Measurements from ENCODE around the gene CLDN6. TPM values are rescaled to one million over a fixed set of nuclear protein-coding genes. Genes with fewer than 3 reads are reported as not detected.

Gene CLDN6
- total RNA-seq, 1 donor from 2014 or later = not detected

DNA sequence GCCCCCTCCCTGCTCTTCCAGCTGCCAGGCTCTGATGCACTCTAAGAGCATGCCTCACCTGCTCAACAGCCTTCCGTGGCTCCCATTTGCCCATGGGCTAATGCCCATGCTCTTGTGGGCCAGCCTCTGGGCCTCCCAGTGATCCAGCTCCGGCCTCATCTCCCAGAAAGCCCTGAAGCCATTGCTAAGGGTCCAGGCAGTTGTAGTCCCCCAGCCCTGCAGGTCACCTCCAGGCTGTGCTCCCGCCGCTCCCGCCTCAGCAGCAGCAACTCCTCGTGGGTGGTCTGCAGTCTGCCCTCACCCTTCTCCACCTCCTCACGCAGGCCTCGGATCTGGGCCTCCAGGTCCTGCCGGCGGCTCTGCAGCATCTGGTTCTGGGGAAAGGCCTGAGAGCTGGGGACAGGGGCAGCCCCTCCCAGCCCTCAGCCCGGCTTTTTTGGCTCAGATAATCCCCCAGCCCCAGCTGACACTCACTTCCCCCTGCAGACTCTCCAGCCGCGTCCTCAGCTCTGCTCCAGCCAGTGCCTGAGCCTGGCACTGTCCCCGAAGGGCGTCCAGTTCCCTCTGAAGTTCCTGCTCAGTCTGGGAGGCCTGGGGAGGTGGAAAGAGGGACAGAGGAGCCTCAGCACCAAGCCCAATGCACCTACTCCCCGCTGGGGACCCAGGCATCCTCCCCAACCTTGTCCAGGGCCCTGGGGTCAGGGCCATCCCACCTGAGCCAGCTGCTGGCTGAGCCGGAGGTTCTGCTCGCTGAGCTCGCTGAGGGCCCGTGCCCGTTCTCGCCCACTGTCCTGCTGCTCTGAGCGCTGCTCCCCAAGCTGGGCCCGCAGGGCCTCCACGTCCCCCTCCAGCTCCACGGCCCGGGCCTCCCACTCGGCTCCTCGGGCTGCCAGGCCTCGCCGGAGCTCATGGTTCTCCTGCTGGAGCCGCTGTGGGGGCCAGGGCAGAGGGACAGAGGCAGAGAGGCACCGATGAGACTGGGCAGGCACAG lies 12.5 kb upstream of the CLDN6 start:
- H3K9me3 Mint-ChIP-seq = no peaks in the 10 kb centered on the region
- intact Hi-C loops (cut with micrococcal nuclease) = loop anchor here (2.0 to 5.0 kb wide), 2 partner anchors 14 to 137 kb away; no protein-coding TSS in a partner anchor

DNA sequence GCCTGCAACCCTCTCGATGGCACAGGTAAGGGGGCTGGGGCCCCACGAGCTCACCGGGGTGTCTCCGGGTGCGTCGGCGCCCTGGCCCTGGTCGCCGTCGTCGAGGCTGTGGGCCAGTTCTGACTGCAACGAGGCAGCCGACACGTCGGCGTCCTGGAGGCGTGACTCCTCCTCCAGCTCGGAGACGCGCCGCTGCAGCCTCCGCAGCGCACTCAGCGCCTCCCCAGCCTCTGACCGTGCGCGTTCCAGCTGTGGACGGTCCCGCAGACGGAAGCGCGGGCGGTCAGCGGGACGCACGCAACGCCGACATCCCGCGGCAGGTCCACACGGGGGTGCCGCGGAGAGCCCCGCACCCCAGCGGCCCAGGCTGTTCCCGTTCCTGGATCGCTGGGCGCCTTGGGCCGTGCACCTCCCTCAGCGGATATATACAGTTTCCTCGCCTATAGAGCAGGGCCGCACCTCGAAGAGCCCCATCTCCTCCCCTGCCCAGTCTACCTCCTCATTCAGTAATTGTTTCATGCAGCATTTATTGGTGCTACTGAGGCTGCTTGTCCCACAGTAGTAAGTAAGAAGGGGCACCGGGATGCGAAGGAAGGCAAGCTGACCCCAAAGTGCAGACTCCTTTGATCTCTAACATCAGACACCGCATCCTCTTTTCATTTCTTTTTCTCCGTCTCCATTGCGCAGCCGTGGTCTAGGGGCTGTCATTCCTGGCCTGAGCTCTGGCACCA lies 11.7 kb upstream of the CLDN6 start:
- Mint-ChIP-seq H3K4me3 (ENCODE audit: low read depth) (peak overlapping the region; percentile 66), H3K4me1 (ENCODE audit: low read depth) (peaks cover 23% of the 10 kb centered on the region), H3K27ac (peak overlapping the region; percentile 49), H3K9me3 (no peaks in the 10 kb centered on the region), H3K36me3 (ENCODE audit: low read depth) (peaks cover 25% of the 10 kb centered on the region), H3K27me3 (ENCODE audit: low read depth) (peaks cover 27% of the 10 kb centered on the region)
- intact Hi-C loops (cut with micrococcal nuclease) = loop anchor here (2.0 to 10.0 kb wide), 3 partner anchors 15 to 138 kb away; no protein-coding TSS in a partner anchor
- peak; percentile 52 for DNase-seq (ENCODE audit: low spot score)

More for the DNA sequence above, 12.5 kb upstream of the CLDN6 start:
- H3K36me3 Mint-ChIP-seq (ENCODE audit: low read depth) = peaks cover 22% of the 10 kb centered on the region
- H3K27me3 Mint-ChIP-seq (ENCODE audit: low read depth) = peaks cover 35% of the 10 kb centered on the region
- DNase-seq (ENCODE audit: low spot score) = no peak
- peak overlapping the region; percentile 40 for H3K4me3 Mint-ChIP-seq (ENCODE audit: low read depth)
- H3K27ac Mint-ChIP-seq = no peak overlapping the region
- H3K4me1 Mint-ChIP-seq (ENCODE audit: low read depth) = peaks cover 21% of the 10 kb centered on the region

DNA sequence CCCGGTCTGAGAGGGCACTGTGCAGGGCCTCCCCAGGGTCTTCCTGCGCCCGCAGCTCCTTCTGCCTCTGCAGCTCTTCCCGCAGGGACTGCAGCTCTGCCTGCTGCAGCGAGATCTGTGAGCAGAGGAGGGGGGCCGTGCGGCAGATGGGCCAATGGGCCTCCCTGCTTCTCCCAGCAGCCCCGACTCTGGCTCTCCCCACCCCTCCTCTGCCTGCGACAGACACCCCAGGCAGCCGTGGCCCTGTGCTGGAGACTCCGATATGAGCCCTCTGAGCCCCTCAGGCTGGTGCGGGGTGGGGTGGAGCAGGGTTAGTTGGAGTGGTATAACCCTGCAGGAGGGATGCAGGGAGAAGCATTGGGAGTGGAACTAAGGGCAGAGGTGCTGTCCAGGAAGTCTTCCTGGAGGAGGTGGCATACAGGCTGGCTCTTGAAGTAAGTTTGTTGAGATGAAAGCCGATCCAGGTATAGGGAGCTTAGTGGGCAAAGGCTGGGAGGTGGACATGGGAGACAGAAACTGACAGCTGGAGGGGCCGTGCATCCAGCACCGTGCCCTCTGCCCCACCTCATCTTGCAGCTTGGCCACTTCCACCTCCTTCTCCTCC lies 10.8 kb upstream of the CLDN6 start:
- Mint-ChIP-seq H3K4me3 (ENCODE audit: low read depth) (peak overlapping the region; percentile 66), H3K9me3 (no peaks in the 10 kb centered on the region), H3K27ac (no peak overlapping the region), H3K36me3 (ENCODE audit: low read depth) (peaks cover 28% of the 10 kb centered on the region), H3K4me1 (ENCODE audit: low read depth) (peaks cover 25% of the 10 kb centered on the region), H3K27me3 (ENCODE audit: low read depth) (peaks cover 23% of the 10 kb centered on the region)
- no peak for DNase-seq (ENCODE audit: low spot score)
- intact Hi-C loops (cut with micrococcal nuclease) = loop anchor here (10.0 kb wide), 1 partner anchor 96 kb away; no protein-coding TSS in a partner anchor

DNA sequence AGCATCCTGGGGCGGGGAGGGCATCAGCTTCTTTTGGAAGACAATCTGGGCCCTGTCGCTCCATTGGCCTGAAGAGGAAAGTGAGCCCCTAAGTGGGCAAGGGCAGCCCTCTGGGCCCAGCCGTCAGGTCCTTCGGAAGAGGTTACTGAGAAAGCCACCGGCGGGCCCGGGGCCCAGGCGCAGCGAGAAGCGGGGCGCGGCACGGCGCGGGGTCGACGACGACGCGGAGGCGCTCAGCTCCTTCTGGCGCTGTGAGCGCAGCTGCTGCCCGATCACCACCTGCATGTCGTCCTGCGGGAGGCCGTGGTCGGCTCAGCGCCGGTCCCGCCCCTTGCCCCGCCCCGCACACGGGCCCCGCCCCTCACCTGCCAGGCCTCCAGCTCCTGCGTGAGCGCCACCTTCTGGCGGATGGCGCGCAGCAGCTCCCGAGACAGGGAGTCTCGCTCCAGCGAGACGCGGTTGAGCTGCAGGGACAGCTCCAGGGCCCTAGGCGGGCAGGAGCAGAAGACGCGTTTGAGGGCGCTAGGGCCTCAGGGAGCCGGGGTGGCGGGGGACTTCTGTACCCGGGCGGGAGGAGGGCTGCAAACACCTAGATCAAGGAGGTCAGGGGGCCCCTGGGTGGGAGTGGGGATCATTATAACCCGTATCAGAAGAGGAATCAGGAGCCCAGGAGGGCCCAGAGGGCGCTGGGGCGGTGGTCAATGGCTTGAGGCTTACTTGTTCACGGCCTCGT lies 10.2 kb upstream of the CLDN6 start:
- DNase-seq (ENCODE audit: low spot score) = peak; percentile 79
- H3K9me3 Mint-ChIP-seq = no peaks in the 10 kb centered on the region
- peaks cover 16% of the 10 kb centered on the region for H3K27me3 Mint-ChIP-seq (ENCODE audit: low read depth)
- H3K36me3 Mint-ChIP-seq (ENCODE audit: low read depth) = peaks cover 28% of the 10 kb centered on the region
- no peak overlapping the region for H3K27ac Mint-ChIP-seq
- H3K4me3 Mint-ChIP-seq (ENCODE audit: low read depth) = peak overlapping the region; percentile 66
- intact Hi-C loops (cut with micrococcal nuclease) = loop anchor here (10.0 kb wide), 1 partner anchor 97 kb away; no protein-coding TSS in a partner anchor
- peaks cover 28% of the 10 kb centered on the region for H3K4me1 Mint-ChIP-seq (ENCODE audit: low read depth)

DNA sequence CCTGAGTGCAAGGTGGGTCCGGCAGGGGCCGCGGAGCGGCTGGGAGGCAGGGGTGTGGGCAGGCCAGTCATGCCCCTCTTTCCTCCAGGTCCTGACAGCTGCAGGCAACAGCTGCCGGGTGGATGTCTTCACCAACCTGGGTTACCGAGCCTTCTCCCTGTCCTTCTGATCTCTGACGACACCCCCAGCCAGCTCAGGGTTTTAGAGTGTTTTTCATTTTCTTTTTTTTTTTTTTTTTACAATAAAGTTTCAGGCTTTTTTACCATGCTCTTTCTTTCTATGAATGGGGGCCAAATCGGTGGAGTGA lies 9.5 kb upstream of the CLDN6 start:
- no peak overlapping the region for H3K27ac Mint-ChIP-seq
- H3K4me3 Mint-ChIP-seq (ENCODE audit: low read depth) = no peak overlapping the region
- peaks cover 32% of the 10 kb centered on the region for H3K4me1 Mint-ChIP-seq (ENCODE audit: low read depth)
- intact Hi-C loops (cut with micrococcal nuclease) = loop anchor here (10.0 kb wide), 1 partner anchor 97 kb away; no protein-coding TSS in a partner anchor
- H3K36me3 Mint-ChIP-seq (ENCODE audit: low read depth) = peaks cover 28% of the 10 kb centered on the region
- no peak for DNase-seq (ENCODE audit: low spot score)
- no peaks in the 10 kb centered on the region for H3K9me3 Mint-ChIP-seq
- peaks cover 10% of the 10 kb centered on the region for H3K27me3 Mint-ChIP-seq (ENCODE audit: low read depth)

DNA sequence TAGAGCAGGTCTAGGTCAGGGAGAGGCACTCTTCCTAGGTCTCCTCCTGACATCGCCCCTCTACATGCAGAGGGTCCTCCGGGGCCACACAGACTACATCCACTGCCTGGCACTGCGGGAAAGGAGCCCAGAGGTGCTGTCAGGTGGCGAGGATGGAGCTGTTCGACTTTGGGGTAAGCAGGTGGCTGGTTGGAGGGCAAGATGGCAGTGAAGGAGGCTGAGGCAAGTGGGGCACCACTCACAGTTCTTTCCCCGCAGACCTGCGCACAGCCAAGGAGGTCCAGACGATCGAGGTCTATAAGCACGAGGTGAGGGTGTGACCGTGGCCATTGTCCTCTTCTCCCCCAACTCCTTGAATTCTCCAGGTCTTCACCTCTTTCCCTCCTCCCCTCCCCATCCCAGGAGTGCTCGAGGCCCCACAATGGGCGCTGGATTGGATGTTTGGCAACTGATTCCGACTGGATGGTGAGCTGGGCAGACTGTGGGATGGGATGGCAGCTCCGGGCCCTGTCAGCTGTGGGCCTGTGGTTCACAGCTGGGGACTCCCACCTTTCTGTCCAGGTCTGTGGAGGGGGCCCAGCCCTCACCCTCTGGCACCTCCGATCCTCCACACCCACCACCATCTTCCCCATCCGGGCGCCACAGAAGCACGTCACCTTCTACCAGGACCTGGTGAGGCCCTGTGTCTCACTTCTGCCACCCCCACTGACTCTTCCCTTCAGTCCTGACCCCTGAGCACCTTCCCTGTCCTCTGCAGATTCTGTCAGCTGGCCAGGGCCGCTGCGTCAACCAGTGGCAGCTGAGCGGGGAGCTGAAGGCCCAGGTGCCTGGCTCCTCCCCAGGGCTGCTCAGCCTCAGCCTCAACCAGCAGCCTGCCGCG lies 8.9 kb upstream of the CLDN6 start:
- H3K9me3 Mint-ChIP-seq = no peaks in the 10 kb centered on the region
- H3K4me3 Mint-ChIP-seq (ENCODE audit: low read depth) = no peak overlapping the region
- H3K4me1 Mint-ChIP-seq (ENCODE audit: low read depth) = peaks cover 38% of the 10 kb centered on the region
- peaks cover 28% of the 10 kb centered on the region for H3K36me3 Mint-ChIP-seq (ENCODE audit: low read depth)
- H3K27ac Mint-ChIP-seq = no peak overlapping the region
- intact Hi-C loops (cut with micrococcal nuclease) = loop anchor here (10.0 kb wide), 1 partner anchor 98 kb away; no protein-coding TSS in a partner anchor
- H3K27me3 Mint-ChIP-seq (ENCODE audit: low read depth) = peaks cover 7% of the 10 kb centered on the region
- DNase-seq (ENCODE audit: low spot score) = no peak

DNA sequence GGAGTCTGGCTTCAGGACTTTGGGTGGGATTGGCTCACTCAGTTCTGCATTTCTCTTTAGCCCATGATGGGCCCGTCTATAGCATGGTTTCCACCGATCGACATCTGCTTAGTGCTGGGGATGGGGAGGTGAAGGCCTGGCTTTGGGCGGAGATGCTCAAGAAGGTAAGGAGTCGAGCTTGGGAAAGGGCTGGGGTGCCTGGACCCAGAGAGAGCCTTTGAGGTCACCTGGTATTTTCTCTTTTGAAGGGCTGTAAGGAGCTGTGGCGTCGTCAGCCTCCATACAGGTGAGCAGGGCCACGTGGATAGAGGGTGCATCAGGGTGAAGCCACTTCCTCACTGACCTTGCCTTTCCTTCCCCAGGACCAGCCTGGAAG lies 8.0 kb upstream of the CLDN6 start:
- no peaks in the 10 kb centered on the region for H3K9me3 Mint-ChIP-seq
- no peak overlapping the region for H3K27ac Mint-ChIP-seq
- peaks cover 45% of the 10 kb centered on the region for H3K4me1 Mint-ChIP-seq (ENCODE audit: low read depth)
- peaks cover 6% of the 10 kb centered on the region for H3K27me3 Mint-ChIP-seq (ENCODE audit: low read depth)
- peaks cover 28% of the 10 kb centered on the region for H3K36me3 Mint-ChIP-seq (ENCODE audit: low read depth)
- intact Hi-C loops (cut with micrococcal nuclease) = loop anchor here (10.0 kb wide), 1 partner anchor 99 kb away; no protein-coding TSS in a partner anchor
- DNase-seq (ENCODE audit: low spot score) = no peak
- no peak overlapping the region for H3K4me3 Mint-ChIP-seq (ENCODE audit: low read depth)

DNA sequence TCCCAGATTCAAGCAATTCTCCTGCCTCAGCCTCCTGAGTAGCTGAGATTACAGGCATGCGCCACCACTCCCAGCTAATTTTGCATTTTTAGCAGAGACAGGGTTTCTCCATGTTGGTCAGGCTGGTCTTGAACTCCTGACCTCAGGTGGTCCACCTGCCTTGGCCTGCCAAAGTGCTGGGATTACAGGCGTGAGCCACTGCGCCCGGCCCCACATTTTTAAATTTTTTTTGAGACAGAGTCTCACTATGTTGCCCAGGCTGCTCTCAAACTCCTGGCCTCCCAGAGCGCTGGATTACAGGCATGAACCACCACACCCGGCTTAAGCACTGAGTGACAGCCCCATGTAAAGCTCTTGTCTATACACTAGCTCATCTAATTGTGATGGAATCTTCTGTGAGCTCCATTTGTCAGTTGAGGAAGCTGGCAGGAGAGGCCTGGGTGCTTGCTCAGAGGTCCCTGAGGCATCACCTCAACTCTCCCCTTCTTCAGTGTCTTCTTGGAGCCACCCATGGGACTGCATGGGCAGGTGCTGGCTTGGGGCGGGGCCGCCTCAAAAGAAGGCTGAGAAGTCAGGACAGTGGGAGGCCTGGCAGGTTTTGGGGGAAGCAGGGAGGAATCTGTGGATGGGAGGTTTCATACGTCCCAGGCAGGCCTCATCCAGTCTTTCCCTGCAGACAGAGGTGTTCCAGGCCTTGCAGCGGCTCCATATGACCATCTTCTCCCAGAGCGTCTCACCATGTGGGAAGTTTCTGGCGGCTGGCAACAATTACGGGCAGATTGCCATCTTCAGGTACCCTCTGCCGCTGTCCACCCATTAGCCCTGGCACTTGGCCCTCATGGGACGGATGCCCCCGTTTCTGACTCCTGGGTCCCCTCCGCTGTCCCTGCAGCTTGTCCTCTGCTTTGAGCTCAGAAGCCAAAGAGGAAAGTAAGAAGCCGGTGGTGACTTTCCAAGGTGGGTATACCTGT lies 7.3 kb upstream of the CLDN6 start:
- Mint-ChIP-seq H3K4me3 (ENCODE audit: low read depth) (peak overlapping the region; percentile 21), H3K27me3 (ENCODE audit: low read depth) (peaks cover 5% of the 10 kb centered on the region), H3K36me3 (ENCODE audit: low read depth) (peaks cover 28% of the 10 kb centered on the region), H3K27ac (no peak overlapping the region), H3K9me3 (no peaks in the 10 kb centered on the region), H3K4me1 (ENCODE audit: low read depth) (peaks cover 45% of the 10 kb centered on the region)
- intact Hi-C loops (cut with micrococcal nuclease) = loop anchor here (10.0 kb wide), 1 partner anchor 99 kb away; no protein-coding TSS in a partner anchor
- no peak for DNase-seq (ENCODE audit: low spot score)

DNA sequence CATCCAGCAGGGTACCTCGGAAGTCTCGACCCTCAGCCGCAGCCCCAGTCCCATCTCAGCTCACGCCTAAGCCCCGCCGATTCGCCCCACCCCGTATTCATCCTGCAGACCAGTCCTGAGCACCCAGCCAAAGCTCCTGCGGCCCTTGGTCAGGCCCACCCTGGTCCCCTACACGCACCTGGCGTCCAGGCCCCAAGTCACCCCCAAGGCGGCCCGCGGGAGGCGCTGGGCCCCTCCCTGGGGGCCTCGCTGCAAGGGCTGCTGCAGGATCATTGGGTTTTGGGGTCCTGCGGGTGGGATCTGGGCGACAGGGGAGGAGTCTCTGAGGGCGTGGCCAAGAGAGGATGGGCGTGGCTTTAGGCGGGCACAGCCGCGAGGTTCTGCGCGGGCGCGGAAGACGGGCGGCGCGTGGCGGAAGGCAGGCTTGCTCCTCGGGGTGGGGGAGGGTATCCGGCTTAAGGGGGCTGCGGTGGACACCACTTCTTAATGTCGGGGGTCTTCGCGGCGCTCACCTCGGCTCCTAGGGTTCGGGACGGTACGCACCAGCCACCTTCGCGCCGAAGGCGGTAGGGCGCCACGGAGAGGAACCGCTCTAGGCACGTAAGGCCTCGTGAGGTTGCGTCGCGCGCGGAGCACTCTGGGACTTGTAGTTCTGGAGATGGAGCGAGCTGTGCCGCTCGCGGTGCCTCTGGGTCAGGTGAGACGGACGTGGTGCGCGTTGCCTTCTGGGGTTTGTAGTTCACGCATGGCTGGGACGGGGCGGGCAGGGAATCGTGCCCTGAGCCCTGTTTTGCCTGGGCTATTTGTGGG lies 5.9 kb upstream of the CLDN6 start, which contains the start of the genes HCFC1R1 and THOC6:
HCFC1R1 (minus strand) TSS at position 274 of the 810 bp plus-strand sequence; CDS start at position 273, 1 bp downstream.
THOC6 (plus strand) TSS at position 367 of the 810 bp plus-strand sequence; CDS start at position 659, 292 bp downstream.
- Mint-ChIP-seq H3K36me3 (ENCODE audit: low read depth) (peaks cover 28% of the 10 kb centered on the region), H3K9me3 (no peaks in the 10 kb centered on the region), H3K27me3 (ENCODE audit: low read depth) (peaks cover 3% of the 10 kb centered on the region), H3K4me1 (ENCODE audit: low read depth) (peaks cover 39% of the 10 kb centered on the region), H3K27ac (peak within 1 kb of the TSS; percentile 90), H3K4me3 (ENCODE audit: low read depth) (peak within 1 kb of the TSS; percentile 87)
- intact Hi-C loops (cut with micrococcal nuclease) = loop anchor here (2.0 to 10.0 kb wide), 3 partner anchors 42 to 119 kb away; partner anchors contain the start of gene PKMYT1
- DNase-seq (ENCODE audit: low spot score) = peak; percentile 95

DNA sequence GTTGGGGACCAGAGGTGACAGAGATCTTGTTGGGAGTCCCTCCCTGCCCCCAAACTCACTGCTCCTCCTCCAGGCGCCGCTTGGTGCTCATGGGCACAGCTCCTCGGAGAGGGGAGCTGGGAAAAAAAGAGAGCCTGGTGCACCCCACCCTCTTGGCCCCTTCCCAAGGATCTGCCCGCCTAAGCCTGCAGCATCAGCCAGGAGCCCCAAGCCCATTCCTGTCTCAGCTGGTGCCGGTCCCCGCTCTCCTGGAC lies 5.4 kb upstream of the CLDN6 start:
- H3K36me3 Mint-ChIP-seq (ENCODE audit: low read depth) = peaks cover 28% of the 10 kb centered on the region
- peak overlapping the region; percentile 90 for H3K27ac Mint-ChIP-seq
- no peak for DNase-seq (ENCODE audit: low spot score)

More for the DNA sequence above, 5.4 kb upstream of the CLDN6 start:
- Mint-ChIP-seq H3K4me3 (ENCODE audit: low read depth) (peak overlapping the region; percentile 87), H3K9me3 (no peaks in the 10 kb centered on the region), H3K4me1 (ENCODE audit: low read depth) (peaks cover 37% of the 10 kb centered on the region), H3K27me3 (ENCODE audit: low read depth) (peaks cover 7% of the 10 kb centered on the region)
- intact Hi-C loops (cut with micrococcal nuclease) = loop anchor here (2.0 to 10.0 kb wide), 3 partner anchors 41 to 119 kb away; partner anchors contain the start of gene PKMYT1
